Upper lobe of right lung (tissue), 1 donor: ENCODE data around the gene PSKH1. TPM values are rescaled to one million over a fixed set of nuclear protein-coding genes. Genes with fewer than 3 reads are reported as not detected.

Source experiments
- ATAC-seq: fragments of 200-7000 bp; cut with Tn5 transposase; one replicate; pipeline ENCODE4 v1.9.1; 2020; ENCODE audit warnings: mild to moderate bottlenecking, moderate library complexity
- DNase-seq: peaks from one replicate; pipeline ENCODE4 v3.0.0-alpha.2; 2020
- H3K27ac ChIP-seq: fragments of 200-600 bp; one replicate; pipeline ENCODE4 v1.8.0; 2022
- H3K27me3 ChIP-seq: fragments of 200-600 bp; one replicate; pipeline ENCODE4 v1.8.0; 2022; ENCODE audit warnings: mild to moderate bottlenecking
- H3K36me3 ChIP-seq: fragments of 200-600 bp; one replicate; pipeline ENCODE4 v1.8.0; 2022
- H3K4me1 ChIP-seq: fragments of 200-600 bp; one replicate; pipeline ENCODE4 v1.8.0; 2022
- H3K4me3 ChIP-seq: fragments of 200-600 bp; one replicate; pipeline ENCODE4 v1.8.0; 2022; ENCODE audit warnings: mild to moderate bottlenecking
- H3K9me3 ChIP-seq: fragments of 200-600 bp; one replicate; pipeline ENCODE4 v1.8.0; 2022
- intact Hi-C: fragments of 100-400 bp; cut with DNase I; formaldehyde crosslinking; loops from one replicate; pipeline ENCODE4 v1.11.0; 2022
- total RNA-seq: library from RNA; stranded (reverse); fragmentation: NEBNext Ultra II Directional; extraction: Animal tissue kit (Norgen Biotek cat#: 25700); gene quantifications from one replicate; pipeline ENCODE4 v1.2.1, GENCODE V29; 2021
- TF ChIP-seq, protein P1 (sequence below): fragments of 200-600 bp; IDR thresholded peaks from one replicate; pipeline ENCODE4 v1.8.0; 2022; ENCODE audit warnings: antibody characterized with exemption
- donor health status: DM: no; HTN: yes; CAD: no; lungs with severe emphysema.

The PSKH1 gene
- total RNA-seq, 1 donor from 2014 or later = 29.7 TPM

DNA sequence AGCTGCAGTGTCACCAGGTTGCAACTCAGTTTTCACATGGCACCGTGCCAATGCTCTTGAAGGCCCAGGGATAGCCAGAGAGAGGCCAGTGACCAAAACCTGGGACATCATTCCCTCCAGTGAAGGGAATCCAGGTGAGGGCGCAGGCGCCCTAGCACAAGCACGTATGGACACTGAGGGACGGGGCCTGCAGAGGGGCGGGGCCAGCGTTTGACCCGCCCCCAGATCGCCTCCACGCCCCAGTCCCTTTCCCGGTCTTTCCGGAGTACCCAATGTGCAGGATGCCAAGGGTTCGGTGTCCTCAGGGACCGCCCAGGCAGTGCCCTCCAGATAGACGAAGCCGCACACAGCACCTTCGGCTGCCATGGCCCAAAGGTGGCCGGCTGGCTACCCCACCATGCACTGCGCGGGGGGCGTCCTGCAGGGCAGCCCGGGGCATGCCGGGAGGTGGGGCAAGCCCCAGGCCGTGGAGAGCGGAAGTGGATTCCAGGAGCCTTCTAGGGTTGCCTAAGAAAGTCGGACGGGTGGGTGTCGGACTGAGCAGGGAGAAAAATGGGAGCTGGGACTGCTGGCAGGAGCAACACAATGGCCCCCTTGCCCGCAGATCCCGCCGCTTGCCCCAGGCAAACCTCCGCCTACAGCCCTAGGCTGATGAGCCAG is 70.7 kb downstream of the PSKH1 start:
- Histone ChIP-seq H3K27ac (peak overlapping the region; percentile 30), H3K4me1 (peaks cover 87% of the 10 kb centered on the region), H3K9me3 (no peaks in the 10 kb centered on the region), H3K4me3 (no peak overlapping the region), H3K36me3 (peaks cover 50% of the 10 kb centered on the region), H3K27me3 (no peaks in the 10 kb centered on the region)
- no peak for DNase-seq
- ATAC-seq = no peak
- TF ChIP-seq, protein P1, sequence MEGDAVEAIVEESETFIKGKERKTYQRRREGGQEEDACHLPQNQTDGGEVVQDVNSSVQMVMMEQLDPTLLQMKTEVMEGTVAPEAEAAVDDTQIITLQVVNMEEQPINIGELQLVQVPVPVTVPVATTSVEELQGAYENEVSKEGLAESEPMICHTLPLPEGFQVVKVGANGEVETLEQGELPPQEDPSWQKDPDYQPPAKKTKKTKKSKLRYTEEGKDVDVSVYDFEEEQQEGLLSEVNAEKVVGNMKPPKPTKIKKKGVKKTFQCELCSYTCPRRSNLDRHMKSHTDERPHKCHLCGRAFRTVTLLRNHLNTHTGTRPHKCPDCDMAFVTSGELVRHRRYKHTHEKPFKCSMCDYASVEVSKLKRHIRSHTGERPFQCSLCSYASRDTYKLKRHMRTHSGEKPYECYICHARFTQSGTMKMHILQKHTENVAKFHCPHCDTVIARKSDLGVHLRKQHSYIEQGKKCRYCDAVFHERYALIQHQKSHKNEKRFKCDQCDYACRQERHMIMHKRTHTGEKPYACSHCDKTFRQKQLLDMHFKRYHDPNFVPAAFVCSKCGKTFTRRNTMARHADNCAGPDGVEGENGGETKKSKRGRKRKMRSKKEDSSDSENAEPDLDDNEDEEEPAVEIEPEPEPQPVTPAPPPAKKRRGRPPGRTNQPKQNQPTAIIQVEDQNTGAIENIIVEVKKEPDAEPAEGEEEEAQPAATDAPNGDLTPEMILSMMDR = no peak
- intact Hi-C loops = no loop called here

DNA sequence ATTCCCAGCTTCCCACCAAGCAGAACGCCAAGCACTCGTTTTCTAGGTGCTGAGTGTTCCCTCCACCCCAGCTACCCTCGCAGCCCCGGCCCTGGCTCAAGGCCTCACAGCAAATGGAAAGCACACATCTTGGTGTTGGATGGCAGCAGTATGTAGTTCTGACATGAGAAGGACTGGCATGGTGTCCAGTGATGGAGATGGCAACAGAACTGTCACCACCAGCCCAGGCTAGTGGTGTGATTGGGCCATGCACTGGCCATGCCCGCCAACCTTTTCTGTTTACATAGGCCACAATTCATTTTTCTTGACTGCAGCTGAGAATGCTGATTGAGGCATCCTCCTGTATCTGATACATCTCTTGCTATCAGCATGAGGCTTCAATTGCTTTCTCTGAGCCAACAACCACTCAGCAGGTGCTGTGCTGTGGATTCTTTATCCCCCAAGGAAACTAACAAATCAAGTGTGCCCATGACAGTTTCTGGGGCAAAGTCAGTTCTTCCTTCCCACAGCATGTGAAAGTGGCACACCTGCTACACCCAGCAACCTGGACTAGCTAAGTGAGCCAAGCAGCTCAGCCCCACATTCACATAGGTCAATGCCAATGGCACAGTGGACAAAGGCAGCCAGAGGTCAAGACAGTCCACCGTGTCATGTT is 71.5 kb downstream of the PSKH1 start:
- Histone ChIP-seq H3K9me3 (no peaks in the 10 kb centered on the region), H3K4me3 (no peak overlapping the region), H3K36me3 (peaks cover 43% of the 10 kb centered on the region), H3K4me1 (peaks cover 79% of the 10 kb centered on the region), H3K27ac (no peak overlapping the region), H3K27me3 (no peaks in the 10 kb centered on the region)
- ATAC-seq (no peak), DNase-seq (no peak)
- TF ChIP-seq, protein P1 = no peak
- intact Hi-C loops = no loop called here

- peaks cover 66% of the 10 kb centered on the region for H3K4me1 ChIP-seq
- TF ChIP-seq, protein P1 = no peak
- intact Hi-C loops = no loop called here
- ATAC-seq = no peak
- no peaks in the 10 kb centered on the region for H3K27me3 ChIP-seq
- H3K27ac ChIP-seq = peak overlapping the region; percentile 12
- no peak for DNase-seq
- H3K4me3 ChIP-seq = peak overlapping the region; percentile 95
- H3K36me3 ChIP-seq = peaks cover 30% of the 10 kb centered on the region
- H3K9me3 ChIP-seq = no peaks in the 10 kb centered on the region
Measured at GRCh38 chr16:67965668-67966548, 72.9 kb downstream of the PSKH1 start.

DNA sequence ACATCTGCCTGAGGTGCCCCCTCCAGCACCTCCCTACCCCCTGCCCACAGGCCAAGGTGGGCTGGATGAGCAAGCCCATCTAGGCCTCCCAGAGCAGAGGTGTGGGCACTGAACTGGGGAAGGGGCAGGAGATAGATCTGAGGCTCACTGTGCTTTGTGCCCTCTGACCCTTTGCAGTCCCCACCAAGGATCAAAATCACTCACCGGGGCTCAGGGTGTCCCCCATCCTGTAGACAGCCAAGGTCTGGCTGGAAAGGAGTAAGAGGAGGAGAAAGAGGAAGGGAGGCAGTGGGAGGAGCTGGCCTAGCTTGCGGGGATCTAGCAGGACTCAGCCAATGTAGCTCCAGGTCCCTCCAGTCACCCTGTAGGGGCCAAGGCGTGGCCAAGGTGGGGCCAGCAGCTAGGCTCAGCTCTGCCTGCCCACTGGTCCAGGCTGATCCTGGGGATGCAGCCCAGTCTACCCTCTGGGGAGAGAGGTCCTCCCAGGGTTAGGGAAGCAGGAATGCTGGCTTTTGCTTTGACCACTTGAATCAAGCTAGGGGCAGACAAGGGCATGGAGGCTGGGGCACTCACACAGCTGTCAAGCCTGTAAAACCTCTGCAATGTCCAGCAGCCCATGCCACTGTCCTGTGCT is 73.6 kb downstream of the PSKH1 start:
- H3K4me1 ChIP-seq = peaks cover 58% of the 10 kb centered on the region
- peak overlapping the region; percentile 96 for H3K27ac ChIP-seq
- DNase-seq = no peak
- H3K9me3 ChIP-seq = no peaks in the 10 kb centered on the region
- no peaks in the 10 kb centered on the region for H3K27me3 ChIP-seq
- intact Hi-C loops = no loop called here
- H3K4me3 ChIP-seq = peak overlapping the region; percentile 95
- H3K36me3 ChIP-seq = peaks cover 23% of the 10 kb centered on the region
- TF ChIP-seq, protein P1 = no peak
- peak; percentile 42 for ATAC-seq

DNA sequence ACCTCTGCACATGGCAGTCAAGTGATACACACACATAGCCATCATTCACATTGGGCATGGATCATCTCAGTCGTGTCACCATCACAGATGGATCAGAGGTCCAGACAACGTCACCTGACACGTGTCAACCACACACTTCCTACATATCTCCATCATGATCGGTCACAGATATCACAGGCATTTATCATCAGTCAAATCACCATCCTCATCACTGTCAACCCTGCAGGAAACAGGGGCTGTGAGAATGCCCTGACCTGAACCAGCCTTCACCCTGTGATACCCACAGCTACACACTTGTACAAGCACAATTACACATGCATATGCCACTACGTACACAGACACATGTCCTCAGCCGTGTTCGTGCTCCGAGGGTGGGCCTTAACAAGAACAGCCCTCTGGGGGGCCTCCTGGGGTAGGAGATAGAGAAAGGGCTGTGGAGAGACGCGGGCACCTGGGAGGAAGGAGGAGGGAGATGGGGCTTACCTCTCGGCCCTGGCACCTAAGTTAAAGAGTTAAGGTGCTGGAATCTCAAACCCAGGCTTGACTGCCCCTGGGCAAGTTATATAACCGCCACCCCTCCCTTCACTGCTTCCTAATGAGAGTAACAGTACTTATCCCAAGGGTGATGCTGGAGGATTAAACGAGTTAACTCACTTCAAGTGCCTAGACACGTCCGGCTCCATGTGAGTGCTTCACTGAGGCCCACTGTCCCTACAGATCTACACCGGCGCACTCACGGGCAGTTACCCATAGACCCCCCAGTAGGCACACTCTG is 74.3 kb downstream of the PSKH1 start:
- Histone ChIP-seq H3K36me3 (peaks cover 16% of the 10 kb centered on the region), H3K4me3 (peak overlapping the region; percentile 95), H3K27me3 (no peaks in the 10 kb centered on the region), H3K27ac (peak overlapping the region; percentile 96), H3K9me3 (no peaks in the 10 kb centered on the region), H3K4me1 (peaks cover 51% of the 10 kb centered on the region)
- ATAC-seq (peak; percentile 2), DNase-seq (no peak)
- TF ChIP-seq, protein P1 = no peak
- intact Hi-C loops = no loop called here
